Right renal pelvis (tissue), 4 donors: ENCODE results near the gene PPP2R5E. TPM values are rescaled to one million over a fixed set of nuclear protein-coding genes. Genes with fewer than 3 reads are reported as not detected.
"Not testable (repeated sequence)": the region's sequence is repeated elsewhere in the genome, so short reads cannot be mapped to it uniquely, and the experiment has no call there.

ENCODE experiments used
- DNase-seq, 4 donors: peaks; one replicate each; pipeline ENCODE4 v3.0.0-alpha.2; 2013; ENCODE audit warnings: low read depth in 4 of 4, low spot score in 3 of 4, missing footprints in 1 of 4
- polyA plus RNA-seq, 4 donors: library from polyadenylated mRNA; unstranded; fragments of 120-200 nt; gene quantifications; one replicate each; pipeline ENCODE4 v1.2.1, GENCODE V29; 2013; ENCODE audit not compliant: insufficient read length in 4 of 4

PPP2R5E gene
- 10 to 100 TPM; 36.1 to 45.3 (median 40.7) TPM for polyA plus RNA-seq

DNA sequence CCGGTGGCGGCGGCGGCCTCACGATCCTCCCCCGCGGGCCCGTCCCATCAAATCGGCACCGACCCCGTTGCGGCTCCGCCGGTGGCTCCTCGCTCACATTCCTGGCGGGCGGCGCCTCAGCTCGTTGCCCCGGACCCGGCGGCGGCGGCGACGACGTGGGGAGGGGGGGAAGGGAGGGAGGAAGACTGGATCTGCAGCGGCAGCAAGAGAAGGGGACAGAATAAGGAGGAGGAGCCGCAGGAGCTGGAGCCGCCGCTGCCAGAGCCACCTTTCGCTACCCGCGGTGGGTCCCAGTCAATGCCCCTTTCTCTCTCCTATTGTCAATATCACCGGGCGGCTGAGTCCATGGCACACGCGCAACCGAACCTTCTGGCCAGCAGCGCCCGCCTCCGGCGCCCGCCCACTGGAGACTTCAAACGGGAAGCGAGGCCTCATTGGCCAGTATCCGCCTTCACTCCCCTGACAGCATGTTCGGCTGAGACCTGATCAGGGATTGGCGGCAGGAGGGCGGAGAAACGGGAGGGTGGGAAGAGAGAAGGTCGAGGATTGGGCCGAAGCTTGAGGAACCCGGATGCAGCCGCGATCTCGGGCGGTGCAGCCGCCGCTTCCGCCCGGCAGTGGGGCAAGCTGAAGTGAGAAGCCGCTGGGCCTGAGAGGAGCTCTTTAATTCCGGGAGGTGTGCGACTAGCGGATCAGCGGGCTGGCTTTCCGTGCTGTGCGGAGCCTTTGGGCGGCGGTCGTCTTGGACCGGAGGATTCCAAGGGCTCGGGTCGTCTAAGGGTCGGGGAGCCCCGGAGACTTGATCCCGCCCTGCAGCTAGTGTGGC is at the start of gene PPP2R5E:
Gene PPP2R5E (minus strand): TSS at position 378 of the 826 bp plus-strand sequence. CDS start 3,692 bp downstream, outside the sequence.
- peak; percentile 97 to 98 (median 98) for DNase-seq

- DNase-seq: not testable (repeated sequence)
These were observed 39.9 kb upstream of the PPP2R5E start for GRCh38 chr14:63583046-63583445.

GRCh38 chr14:63581491-63581890 is 38.3 kb upstream of the PPP2R5E start:
- no peak for DNase-seq

DNA sequence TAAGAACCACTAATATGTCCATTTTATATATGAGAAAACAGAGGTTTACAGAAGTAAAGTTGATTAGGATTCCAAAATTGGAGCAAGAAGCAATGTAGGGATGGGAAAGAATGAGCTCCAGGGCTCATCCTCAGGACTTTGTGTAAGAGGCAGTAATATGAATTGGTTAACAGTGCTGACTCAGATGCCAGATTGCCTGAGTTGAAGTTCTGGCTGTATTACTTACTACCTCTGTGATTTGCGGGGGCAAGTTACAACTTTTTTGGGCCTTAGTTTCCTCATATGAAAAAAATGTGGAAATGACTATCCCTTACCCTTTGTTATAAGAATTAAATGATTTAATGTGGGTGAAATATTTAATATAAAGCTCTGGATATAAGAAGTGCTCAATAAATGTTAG is 35.1 kb upstream of the PPP2R5E start:
- DNase-seq: no peak

GRCh38 chr14:63573581-63573980 is 30.4 kb upstream of the PPP2R5E start:
- no peak for DNase-seq

DNA sequence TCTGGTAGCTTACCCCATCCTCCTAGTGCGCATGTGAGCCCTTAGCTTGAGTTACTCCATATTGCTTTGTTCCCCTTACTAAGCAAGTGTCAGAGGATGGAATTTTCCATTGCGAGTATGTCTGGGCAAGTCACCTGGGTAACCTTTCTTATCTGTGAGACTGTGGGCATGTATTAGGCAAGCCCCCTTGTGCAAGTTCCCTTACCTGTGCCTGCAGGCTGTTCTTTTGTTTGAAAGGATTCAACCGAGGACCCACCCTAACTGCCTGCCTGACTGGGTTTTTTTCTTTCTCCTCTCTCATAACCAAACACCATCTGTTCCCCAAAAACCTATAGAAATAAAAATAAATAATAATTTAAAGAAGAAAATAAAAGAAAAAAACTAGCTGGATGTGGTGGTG is 22.3 kb upstream of the PPP2R5E start:
- no peak for DNase-seq

DNA sequence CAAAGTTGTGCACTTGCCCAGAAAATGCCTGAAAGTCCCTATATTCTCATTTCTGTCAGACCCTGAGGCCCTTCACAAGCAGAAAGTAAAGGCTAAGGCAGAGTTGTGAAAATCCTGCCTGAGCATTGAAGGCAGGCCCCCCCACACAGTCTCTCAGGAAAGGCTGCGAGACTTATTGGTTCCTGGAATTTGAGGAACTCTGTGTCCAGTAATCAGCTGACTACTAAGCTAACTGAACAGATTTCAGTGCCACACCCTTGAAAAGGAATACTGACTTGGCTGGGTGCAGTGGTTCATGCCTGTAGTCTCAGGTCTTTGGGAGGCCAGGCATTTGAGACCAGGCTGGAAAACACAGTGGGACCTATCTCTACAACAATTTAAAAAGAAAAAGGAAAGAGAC is 21.1 kb upstream of the PPP2R5E start:
- no peak for DNase-seq

- DNase-seq: no peak
These were observed 20.3 kb upstream of the PPP2R5E start for GRCh38 chr14:63563370-63564026.

DNA sequence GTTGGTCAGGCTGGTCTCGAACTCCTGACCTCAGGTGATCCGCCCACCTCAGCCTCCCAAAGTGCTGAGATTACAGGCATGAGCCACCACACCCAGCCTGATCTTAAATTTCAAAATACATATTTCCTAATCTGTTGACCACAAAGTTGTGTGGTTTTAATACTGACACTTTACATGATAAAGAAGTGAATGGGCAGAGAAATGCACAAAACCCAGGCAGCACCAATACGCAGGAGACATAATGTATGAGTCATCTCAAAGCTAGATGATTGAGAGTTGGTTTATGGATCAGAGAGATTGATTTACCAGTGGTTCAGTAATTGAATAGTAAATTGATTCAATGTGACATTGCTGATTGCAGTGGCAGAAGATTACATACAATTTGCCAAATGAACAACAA is 19.2 kb upstream of the PPP2R5E start:
- no peak for DNase-seq

GRCh38 chr14:63555572-63555971 is 12.4 kb upstream of the PPP2R5E start:
- no peak for DNase-seq

- no peak for DNase-seq
These were observed 8.2 kb upstream of the PPP2R5E start for GRCh38 chr14:63551332-63551731.

- no peak for DNase-seq
These were observed 4.7 kb upstream of the PPP2R5E start for GRCh38 chr14:63547798-63548335.

GRCh38 chr14:63545431-63545830 is 2.3 kb upstream of the PPP2R5E start:
- no peak for DNase-seq

DNA sequence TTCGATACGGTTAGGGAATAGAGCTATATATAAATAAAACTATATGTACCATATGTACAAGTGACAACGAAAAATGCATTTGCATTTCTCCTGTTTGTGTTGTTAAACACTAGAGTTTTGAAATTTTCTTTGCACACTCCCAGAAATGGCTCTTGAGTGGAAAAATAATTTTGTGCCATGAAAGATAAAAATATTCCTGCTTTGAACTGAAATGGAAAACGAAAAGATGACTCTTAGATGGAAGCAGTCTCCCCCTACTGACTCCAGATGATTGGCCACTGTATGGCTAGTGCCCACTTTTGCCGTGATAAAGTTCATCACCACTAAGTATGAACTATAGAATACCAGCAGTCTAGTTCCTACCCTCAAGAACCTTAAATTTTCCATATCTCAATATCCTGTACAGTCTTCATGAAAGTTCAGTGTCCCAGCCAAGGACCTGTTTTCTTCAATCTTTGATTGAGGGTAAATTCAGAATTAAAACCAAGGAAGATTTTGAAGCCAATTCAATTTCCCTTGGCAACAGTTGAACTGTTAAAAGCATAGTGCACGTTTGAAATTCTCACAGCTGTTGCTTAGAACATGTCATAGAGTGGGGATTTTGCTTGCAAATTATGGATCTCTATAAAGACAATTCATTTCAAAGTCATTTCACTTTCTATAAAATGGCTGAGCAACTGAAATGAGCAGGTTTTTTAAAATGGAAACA is 1.6 kb upstream of the PPP2R5E start:
- DNase-seq: no peak

- DNase-seq: no peak
These were observed 739 bp upstream of the PPP2R5E start for GRCh38 chr14:63543826-63544406.

- no peak for DNase-seq
These were observed 762 bp downstream of the PPP2R5E start for GRCh38 chr14:63542231-63542999.

GRCh38 chr14:63535918-63536317 is 7.3 kb downstream of the PPP2R5E start:
- no peak for DNase-seq

DNA sequence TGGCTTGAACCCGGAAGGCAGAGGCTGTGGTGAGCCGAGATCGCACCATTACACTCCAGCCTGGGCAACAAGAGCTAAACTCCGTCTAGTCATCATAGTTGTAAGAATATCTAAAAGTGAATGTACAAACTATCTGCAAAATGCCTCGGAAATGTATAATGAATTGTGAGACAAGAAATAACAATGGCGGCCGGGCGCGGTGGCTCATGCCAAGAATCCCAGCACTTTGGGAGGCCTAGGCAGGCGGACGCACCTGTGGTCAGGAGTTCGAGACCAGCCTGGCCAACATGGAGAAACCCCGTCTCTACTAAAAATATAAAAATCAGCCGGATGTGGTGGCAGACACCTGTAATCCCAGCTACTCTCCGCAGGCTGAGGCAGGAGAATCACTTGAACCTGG is 9.7 kb downstream of the PPP2R5E start:
- DNase-seq: no peak

GRCh38 chr14:63524537-63525155 is 18.5 kb downstream of the PPP2R5E start:
- DNase-seq: no peak
